ENCODE results near the gene GRB10. TPM values are rescaled to one million over a fixed set of nuclear protein-coding genes. Genes with fewer than 3 reads are reported as not detected.

Gene GRB10
- polyA plus RNA-seq, 1 donor from 2014 or later, result 78.4 TPM

DNA sequence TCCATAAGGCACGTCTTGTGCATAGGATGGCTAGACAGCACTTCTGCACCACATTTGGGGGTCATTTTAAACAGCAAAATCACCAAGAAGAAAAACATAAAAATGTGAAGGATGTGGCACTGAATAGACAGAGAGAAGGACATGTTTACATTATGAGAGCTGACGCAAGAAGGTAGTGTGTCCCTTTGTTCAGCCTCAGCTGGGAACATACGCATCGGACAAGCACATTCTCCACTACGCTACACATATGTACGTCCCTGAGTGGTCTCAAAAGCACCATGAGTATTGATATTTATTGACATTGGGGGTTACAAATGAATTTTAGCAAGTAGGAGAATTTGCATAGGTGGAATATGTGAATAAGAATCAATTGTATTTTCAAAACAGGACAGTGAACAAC is 237.7 kb downstream of the GRB10 start:
- H3K9ac ChIP-seq (ENCODE audit: low read length), result no peak overlapping the region

GRCh38 chr7:50543776-50544442 is 238.8 kb downstream of the GRB10 start:
- no peak overlapping the region for H3K9ac ChIP-seq (ENCODE audit: low read length)
- no peak overlapping the region for H3K4me2 ChIP-seq (ENCODE audit: low read length)
- H3F3A ChIP-seq (ENCODE audit: insufficient read depth, low read length, poor library complexity, severe bottlenecking), result no peaks in the 10 kb centered on the region
- no peak overlapping the region for H2AFZ ChIP-seq (ENCODE audit: low read depth, low read length)
- H3K36me3 ChIP-seq (ENCODE audit: insufficient read depth, low read length), result no peaks in the 10 kb centered on the region
- H3K27me3 ChIP-seq (ENCODE audit: insufficient read depth, low read depth, low read length), result no peaks in the 10 kb centered on the region
- no peaks in the 10 kb centered on the region for H3K79me2 ChIP-seq (replicated peaks; ENCODE audit: insufficient read depth, low read length)
- no peaks in the 10 kb centered on the region for H3K9me3 ChIP-seq (ENCODE audit: low read length)
- H4K20me1 ChIP-seq (ENCODE audit: insufficient read depth), result no peaks in the 10 kb centered on the region
- H3K27ac ChIP-seq (ENCODE audit: low read length), result no peak overlapping the region
- no peak overlapping the region for H3K4me3 ChIP-seq (ENCODE audit: low read length)
- H3K9me2 ChIP-seq (ENCODE audit: insufficient read depth, low read length), result no peaks in the 10 kb centered on the region
- TF ChIP-seq, protein P1, sequence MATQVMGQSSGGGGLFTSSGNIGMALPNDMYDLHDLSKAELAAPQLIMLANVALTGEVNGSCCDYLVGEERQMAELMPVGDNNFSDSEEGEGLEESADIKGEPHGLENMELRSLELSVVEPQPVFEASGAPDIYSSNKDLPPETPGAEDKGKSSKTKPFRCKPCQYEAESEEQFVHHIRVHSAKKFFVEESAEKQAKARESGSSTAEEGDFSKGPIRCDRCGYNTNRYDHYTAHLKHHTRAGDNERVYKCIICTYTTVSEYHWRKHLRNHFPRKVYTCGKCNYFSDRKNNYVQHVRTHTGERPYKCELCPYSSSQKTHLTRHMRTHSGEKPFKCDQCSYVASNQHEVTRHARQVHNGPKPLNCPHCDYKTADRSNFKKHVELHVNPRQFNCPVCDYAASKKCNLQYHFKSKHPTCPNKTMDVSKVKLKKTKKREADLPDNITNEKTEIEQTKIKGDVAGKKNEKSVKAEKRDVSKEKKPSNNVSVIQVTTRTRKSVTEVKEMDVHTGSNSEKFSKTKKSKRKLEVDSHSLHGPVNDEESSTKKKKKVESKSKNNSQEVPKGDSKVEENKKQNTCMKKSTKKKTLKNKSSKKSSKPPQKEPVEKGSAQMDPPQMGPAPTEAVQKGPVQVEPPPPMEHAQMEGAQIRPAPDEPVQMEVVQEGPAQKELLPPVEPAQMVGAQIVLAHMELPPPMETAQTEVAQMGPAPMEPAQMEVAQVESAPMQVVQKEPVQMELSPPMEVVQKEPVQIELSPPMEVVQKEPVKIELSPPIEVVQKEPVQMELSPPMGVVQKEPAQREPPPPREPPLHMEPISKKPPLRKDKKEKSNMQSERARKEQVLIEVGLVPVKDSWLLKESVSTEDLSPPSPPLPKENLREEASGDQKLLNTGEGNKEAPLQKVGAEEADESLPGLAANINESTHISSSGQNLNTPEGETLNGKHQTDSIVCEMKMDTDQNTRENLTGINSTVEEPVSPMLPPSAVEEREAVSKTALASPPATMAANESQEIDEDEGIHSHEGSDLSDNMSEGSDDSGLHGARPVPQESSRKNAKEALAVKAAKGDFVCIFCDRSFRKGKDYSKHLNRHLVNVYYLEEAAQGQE (IDR thresholded peaks at IDR 0.05; ENCODE audit: borderline replicate concordance), result no peak
- TF ChIP-seq, protein P2, sequence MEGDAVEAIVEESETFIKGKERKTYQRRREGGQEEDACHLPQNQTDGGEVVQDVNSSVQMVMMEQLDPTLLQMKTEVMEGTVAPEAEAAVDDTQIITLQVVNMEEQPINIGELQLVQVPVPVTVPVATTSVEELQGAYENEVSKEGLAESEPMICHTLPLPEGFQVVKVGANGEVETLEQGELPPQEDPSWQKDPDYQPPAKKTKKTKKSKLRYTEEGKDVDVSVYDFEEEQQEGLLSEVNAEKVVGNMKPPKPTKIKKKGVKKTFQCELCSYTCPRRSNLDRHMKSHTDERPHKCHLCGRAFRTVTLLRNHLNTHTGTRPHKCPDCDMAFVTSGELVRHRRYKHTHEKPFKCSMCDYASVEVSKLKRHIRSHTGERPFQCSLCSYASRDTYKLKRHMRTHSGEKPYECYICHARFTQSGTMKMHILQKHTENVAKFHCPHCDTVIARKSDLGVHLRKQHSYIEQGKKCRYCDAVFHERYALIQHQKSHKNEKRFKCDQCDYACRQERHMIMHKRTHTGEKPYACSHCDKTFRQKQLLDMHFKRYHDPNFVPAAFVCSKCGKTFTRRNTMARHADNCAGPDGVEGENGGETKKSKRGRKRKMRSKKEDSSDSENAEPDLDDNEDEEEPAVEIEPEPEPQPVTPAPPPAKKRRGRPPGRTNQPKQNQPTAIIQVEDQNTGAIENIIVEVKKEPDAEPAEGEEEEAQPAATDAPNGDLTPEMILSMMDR (IDR thresholded peaks at IDR 0.05; ENCODE audit: poor library complexity, severe bottlenecking), result no peak
- TF ChIP-seq MXI1 (conservative IDR thresholded peaks at IDR 0.05; ENCODE audit: poor library complexity, severe bottlenecking) (no peak), TAF1 (IDR thresholded peaks at IDR 0.05; ENCODE audit: low read depth) (no peak), EP300 (conservative IDR thresholded peaks at IDR 0.05; ENCODE audit: poor library complexity, severe bottlenecking) (no peak)

More for the DNA sequence above, 237.7 kb downstream of the GRB10 start:
- H3K79me2 ChIP-seq (replicated peaks; ENCODE audit: insufficient read depth, low read length), result no peaks in the 10 kb centered on the region
- H3K36me3 ChIP-seq (ENCODE audit: insufficient read depth, low read length), result no peaks in the 10 kb centered on the region
- H2AFZ ChIP-seq (ENCODE audit: low read depth, low read length), result no peak overlapping the region
- no peaks in the 10 kb centered on the region for H3K9me2 ChIP-seq (ENCODE audit: insufficient read depth, low read length)
- no peaks in the 10 kb centered on the region for H3K9me3 ChIP-seq (ENCODE audit: low read length)
- no peaks in the 10 kb centered on the region for H4K20me1 ChIP-seq (ENCODE audit: insufficient read depth)
- H3K27ac ChIP-seq (ENCODE audit: low read length), result no peak overlapping the region
- no peaks in the 10 kb centered on the region for H3F3A ChIP-seq (ENCODE audit: insufficient read depth, low read length, poor library complexity, severe bottlenecking)
- no peak overlapping the region for H3K4me3 ChIP-seq (ENCODE audit: low read length)
- H3K27me3 ChIP-seq (ENCODE audit: insufficient read depth, low read depth, low read length), result no peaks in the 10 kb centered on the region
- TF ChIP-seq, protein P2 (IDR thresholded peaks at IDR 0.05; ENCODE audit: poor library complexity, severe bottlenecking), result no peak
- TF ChIP-seq EZH2 (IDR thresholded peaks at IDR 0.05; ENCODE audit: borderline replicate concordance, insufficient read depth, low read length, poor library complexity, severe bottlenecking) (no peak), SMC3 (conservative IDR thresholded peaks at IDR 0.05; ENCODE audit: poor library complexity) (no peak), EP300 (conservative IDR thresholded peaks at IDR 0.05; ENCODE audit: poor library complexity, severe bottlenecking) (no peak), TAF1 (IDR thresholded peaks at IDR 0.05; ENCODE audit: low read depth) (no peak), MXI1 (conservative IDR thresholded peaks at IDR 0.05; ENCODE audit: poor library complexity, severe bottlenecking) (no peak), RAD21 (conservative IDR thresholded peaks at IDR 0.05) (no peak), POLR2AphosphoS5 (IDR thresholded peaks at IDR 0.05) (no peak)
- TF ChIP-seq, protein P1 (IDR thresholded peaks at IDR 0.05; ENCODE audit: borderline replicate concordance), result no peak
- H3K4me2 ChIP-seq (ENCODE audit: low read length), result no peak overlapping the region
